GM12892 (cell line): Measurements from ENCODE around the gene TMEM203.
A peak's percentile ranks its signal among the peaks of the same experiment; 100 is the strongest.

Source experiments
- DNase-seq: peaks from one replicate; pipeline ENCODE4 v3.0.0; 2011; ENCODE audit not compliant: insufficient read length
- FAIRE-seq: peaks from 2 replicates; lab custom pipeline; 2011; peaks lifted over from hg19 to GRCh38; lab: Jason Lieb, UNC
- POLR2A ChIP-seq: IDR thresholded peaks from 2 replicates; pipeline ENCODE4 v1.6.1; 2011; ENCODE audit warnings: low read depth, low read length, control low read depth
- POLR2AphosphoS5 ChIP-seq: IDR thresholded peaks from 2 replicates; pipeline ENCODE4 v1.6.1; 2011; ENCODE audit warnings: low read depth, low read length, control low read depth
- TAF1 ChIP-seq: IDR thresholded peaks from 2 replicates; pipeline ENCODE4 v1.6.1; 2011; ENCODE audit warnings: low read depth, mild to moderate bottlenecking, control low read depth, low read length, borderline replicate concordance

TMEM203 gene

DNA sequence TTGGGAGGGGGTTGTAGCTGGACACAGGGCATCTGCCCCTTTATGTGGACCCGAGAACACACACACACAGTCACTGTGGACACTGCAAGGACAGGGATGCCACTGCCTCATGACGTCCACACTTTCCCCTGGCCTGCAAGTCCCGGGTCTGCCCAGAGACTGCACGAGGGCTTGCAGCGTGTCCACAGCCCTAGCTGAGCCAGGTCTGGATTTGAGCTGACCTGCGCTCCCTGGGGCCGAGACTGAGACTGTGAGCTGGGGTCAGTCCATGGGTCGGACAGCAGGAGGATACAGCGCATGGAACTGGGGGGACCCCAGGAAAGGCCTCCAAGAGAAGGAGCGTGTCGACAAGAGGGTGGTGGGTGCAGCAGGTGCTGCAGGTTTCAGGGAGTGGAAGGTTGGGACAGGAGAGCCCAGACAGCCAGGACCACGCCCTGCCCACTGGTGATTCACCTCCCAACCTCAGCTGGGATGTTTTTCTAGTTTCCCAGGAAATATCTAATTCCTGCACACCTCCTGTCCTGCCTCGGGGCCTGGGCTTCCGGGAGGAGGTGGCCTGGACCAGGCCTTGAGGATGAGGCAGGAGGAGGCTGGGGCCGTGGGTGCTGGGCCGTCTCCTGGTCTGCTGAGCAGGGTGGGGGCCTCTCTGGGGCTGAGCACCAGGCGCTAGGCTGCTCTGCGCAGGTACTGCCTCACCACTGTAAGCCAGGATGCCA is 21.0 kb upstream of the TMEM203 start:
- TF ChIP-seq POLR2A (no peak), TAF1 (no peak), POLR2AphosphoS5 (no peak)
- DNase-seq, result no peak
- FAIRE-seq, result no peak

DNA sequence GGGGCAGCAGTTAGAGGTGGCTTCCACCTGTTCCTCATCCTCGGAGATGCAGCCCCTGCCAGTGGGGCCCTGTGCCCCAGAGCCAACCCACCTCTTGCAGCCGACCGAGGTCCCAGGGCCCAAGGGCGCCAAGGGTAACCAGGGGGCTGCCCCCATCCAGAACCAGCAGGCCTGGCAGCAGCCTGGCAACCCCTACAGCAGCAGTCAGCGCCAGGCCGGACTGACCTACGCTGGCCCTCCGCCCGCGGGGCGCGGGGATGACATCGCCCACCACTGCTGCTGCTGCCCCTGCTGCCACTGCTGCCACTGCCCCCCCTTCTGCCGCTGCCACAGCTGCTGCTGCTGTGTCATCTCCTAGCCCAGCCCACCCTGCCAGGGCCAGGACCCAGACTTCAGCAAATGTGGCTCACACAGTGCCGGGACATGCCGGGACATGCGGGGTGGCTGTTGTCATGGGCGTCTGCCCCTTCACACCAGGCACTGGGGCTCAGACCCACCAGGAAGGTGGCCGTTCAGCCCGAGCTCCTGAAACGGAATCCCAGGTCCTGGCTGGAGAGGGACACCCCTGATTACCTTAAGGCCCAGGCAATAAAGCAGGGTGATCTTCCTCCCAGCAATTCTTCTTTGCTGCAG is 20.4 kb upstream of the TMEM203 start:
- FAIRE-seq (no peak), DNase-seq (no peak)
- TF ChIP-seq POLR2A, result no peak
- no peak for TF ChIP-seq TAF1
- TF ChIP-seq POLR2AphosphoS5, result no peak

DNA sequence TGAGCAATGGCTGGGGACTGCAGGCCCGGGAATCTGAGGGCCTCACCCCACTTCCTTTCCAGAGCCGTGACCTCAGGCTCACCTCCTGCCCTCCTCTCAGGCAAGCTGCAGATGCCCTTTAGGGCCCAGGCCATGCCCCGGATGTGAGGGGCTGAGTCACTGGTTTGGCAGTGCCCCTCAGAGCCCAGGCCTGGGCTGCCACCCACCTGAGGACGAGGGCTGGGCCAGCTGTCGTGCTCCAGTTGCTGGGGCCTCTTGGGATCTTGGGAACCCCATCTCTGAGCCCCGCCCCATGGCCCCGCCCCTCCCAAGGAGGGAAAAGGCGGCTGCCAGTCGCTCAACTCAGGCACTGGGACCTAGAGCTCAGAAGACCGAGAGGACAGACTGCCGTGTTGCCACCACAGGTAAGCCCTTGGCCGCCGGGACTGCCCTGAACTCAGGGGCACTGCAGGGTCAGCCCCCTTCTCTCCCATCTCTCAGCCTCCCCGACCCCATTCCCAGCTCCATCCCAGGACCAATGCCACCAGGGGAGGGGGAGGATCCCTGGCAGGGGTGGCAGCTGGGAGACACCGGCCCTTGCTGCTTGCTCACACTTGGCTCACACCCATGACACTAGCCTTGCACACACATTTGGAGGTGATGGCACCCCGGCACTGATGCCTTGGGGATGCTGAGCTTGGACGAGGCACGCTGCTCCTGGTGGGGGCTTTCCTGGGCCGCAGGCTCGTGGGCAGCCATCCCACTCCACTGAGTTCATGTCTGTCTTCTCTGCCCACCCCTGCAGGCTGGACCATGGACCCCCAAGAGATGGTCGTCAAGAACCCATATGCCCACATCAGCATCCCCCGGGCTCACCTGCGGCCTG is 19.6 kb upstream of the TMEM203 start, which contains the start of gene CYSRT1:
Gene CYSRT1 (plus strand): TSS at position 345 of the 865 bp plus-strand sequence. CDS start 448 bp downstream, at position 793.
- FAIRE-seq, result peak; percentile 73
- TF ChIP-seq POLR2AphosphoS5 (no peak), TAF1 (no peak), POLR2A (no peak)
- DNase-seq, result no peak

DNA sequence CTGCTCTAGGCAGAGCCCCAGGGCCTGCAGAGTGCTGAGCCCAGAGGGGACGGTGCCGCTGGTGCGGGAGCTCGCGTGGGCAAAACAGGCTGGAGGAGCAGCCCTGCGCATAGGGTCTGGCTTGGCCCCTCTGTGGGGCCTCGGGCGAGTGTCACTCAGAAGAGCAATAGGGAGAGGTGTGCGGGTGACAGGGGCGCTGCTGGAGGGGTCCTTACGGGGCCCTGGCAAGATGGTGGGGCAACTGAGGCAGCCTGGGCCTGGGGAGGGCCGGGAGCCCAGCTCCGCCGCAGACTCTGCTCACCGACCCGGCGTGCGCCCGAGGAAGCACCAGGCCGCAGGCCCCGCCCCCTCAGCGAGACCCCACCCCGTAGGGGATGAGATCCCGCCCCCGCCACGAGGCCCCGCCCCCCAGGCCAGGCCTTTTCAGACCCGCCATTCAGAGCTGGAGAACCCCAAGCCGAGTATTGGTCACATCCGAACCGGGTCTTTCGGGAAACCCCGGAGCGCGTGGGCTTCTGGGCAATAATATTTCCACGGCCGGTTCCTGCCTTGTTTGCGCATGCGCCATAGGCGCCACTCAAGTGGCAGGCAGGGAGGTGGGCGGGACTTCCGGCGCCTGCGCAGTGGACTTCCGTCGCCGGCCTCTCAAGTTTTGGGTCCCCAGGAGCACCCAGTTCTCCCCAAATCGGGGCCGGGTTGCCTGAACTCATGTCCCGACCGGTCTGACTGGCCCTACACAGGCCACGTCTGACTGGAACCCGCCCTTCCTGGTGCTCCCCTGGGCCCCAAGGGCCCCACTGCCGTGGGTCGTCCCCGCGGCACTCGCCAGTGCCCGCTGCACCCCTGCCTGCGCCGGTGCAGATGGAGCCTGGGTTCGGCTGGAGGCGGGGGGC is 17.9 kb upstream of the TMEM203 start:
- DNase-seq (peak; percentile 99), FAIRE-seq (peak; percentile 100)
- TF ChIP-seq POLR2A (peak; percentile 72; the same call in 1 of the 2 replicates), POLR2AphosphoS5 (peak; percentile 52; the same call in 1 of the 2 replicates), TAF1 (0 out of 2 replicates have a peak, but pooled peaks have one; percentile 18)

DNA sequence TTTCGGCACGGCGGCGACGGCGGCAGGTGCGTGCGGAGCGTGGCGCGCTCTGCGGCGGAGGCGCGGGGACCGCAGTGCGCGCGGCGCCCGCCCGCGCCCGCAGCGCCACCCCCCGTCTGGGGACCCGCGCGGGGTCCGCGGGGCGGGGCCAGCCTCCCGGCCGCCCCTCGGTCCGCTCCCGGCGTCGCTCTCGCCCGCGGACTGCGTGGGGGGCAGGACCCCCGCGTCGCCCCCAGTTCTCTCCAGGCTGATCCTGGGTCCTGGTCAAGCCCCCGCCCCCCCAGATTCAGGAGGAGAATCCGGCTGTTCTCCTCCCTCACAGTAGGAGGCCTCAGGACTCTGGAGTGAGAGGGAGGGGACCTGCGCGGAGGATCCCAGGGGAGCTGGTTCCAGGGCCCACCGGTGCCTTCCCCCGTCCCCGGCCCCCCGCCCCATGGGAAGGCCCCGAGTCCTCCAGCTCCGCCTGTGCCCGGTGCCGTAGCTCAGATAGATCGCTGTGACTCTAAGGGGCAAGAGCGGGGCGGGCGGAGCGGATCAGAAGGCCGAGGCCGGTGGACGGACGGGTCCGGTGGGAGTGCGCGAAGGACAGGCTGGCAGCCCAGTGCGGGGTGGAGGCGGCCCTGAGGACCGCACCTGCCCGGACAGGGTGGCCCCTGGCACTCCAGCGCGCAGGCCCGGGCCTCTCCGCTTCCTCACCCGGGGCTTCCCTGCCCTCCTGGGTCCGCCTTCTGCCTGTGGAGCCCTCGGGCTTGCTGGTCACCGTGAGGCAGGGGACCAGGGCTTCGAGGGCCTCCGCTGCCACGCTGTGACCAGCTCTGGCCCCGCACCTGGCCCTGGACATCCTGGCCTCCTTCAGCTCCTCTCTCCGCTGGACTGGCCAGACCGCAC is 17.0 kb upstream of the TMEM203 start, which contains the start of gene RNF208:
Gene RNF208 (minus strand): TSS at position 51 of the 888 bp plus-strand sequence. CDS start 1,028 bp downstream, outside the sequence.
- no peak for TF ChIP-seq POLR2AphosphoS5
- no peak for TF ChIP-seq TAF1
- TF ChIP-seq POLR2A, result no peak
- FAIRE-seq (no peak), DNase-seq (no peak)

DNA sequence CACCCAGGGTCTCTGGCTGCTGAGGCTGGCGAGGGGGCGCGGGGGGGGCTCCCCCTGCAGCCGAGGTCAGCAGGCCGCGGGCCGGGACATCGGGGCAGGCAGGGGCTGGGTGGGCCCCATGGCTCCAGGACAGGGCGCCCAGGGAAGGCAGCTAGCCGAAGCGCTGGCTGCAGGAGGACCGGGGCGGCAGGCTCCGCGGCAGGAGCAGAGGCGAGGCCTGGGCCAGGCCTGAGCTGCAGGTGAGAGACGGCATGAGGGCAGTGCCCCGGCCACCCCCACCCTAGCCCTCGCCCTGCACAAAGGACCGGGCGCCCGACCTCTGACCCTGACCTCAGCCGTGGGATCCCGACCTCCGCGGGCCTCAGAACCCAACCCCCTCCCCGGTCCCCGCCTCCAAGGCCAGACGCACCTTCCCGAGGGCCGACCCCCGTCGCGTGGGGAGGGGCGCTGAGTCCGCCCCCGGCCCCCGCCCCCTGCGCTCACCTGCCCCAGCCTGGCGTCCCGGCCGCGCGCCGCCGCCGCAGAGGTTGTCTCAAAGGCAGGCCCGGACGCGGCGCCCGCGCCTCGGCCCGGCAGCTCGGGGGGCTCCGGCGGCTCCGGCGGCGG is 16.2 kb upstream of the TMEM203 start:
- FAIRE-seq (no peak), DNase-seq (no peak)
- TF ChIP-seq POLR2A (no peak), TAF1 (no peak), POLR2AphosphoS5 (no peak)

DNA sequence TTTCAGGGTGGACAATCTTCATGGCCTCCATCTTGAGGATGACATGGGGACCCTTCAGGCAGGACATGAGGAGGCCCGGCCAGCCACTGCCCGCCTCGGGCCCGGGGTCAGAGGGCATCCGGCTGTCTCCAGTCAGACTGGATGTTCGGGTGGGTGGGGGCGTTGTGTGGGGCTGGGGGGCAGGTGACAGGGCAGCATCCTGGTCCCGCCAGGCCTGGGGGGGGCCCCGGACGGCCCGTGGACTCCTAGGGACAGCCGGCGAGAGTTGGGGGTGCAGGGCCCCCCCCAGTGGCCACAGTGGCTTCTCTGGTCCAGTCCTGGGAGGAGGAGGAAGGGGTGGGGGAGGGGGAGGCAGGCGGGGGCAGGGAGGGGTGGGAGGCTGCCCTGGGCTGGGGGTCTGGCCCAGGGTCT is 15.7 kb upstream of the TMEM203 start:
- no peak for TF ChIP-seq TAF1
- TF ChIP-seq POLR2A, result no peak
- no peak for TF ChIP-seq POLR2AphosphoS5
- DNase-seq (no peak), FAIRE-seq (no peak)

DNA sequence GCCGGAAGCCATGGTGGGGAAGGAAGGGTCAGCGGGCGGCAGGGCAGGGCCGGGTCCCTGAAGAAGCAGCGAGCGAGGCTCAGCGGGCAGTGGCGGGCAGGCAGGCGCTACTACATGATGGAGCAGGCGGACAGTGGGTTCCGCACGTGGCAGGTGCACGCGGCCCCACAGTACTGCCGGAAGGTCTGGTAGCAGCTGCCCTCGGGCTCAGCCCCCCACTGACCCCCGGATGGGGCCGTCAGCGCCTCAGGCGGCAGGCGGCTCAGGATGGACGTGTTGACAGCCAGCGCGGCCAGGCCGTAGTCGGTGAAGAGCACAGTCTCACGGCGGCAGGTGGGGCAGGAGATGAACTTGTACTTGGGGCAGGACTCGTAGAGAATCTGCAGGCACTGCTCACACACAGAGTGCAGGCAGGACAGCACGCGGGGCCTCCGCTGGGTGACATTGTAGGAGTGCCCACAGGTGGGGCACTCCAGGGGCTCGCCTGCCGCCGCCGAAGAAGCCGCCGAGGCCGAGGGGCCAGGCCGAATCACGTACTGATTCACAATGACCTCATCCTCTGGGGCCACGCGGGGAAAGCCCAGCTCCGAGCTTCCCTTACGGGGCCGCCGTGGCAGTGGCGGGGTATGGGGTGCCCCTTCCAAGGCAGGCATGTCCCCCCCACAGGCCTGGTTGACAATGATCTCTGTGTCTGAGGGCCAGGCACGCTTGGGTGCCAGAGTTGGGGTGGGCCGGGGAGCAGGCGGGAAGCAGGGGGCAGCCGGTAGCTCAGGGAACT is 15.1 kb upstream of the TMEM203 start:
- TF ChIP-seq POLR2AphosphoS5, result no peak
- TF ChIP-seq TAF1, result no peak
- TF ChIP-seq POLR2A, result no peak
- DNase-seq (no peak), FAIRE-seq (no peak)
